ENCODE measurements around the gene DNAJC25.

Gene DNAJC25

GRCh38 chr9:111633389-111633736, 2.2 kb downstream of the DNAJC25 start:
- Histone ChIP-seq H3K4me1 (peaks cover 17% of the 10 kb centered on the region), H3K9me3 (no peaks in the 10 kb centered on the region), H3K27me3 (ENCODE audit: low read depth) (no peaks in the 10 kb centered on the region), H3K4me3 (no peak overlapping the region), H3K36me3 (replicated peaks) (no peaks in the 10 kb centered on the region)
- in situ Hi-C loops (cut with MboI; ENCODE audit: low sequenced_read_pairs) = no loop called here
- DNase-seq (ENCODE audit: low spot score in 2 of 2) = no peak

GRCh38 chr9:111634860-111635259, 3.7 kb downstream of the DNAJC25 start:
- no peaks in the 10 kb centered on the region for H3K27me3 ChIP-seq (ENCODE audit: low read depth)
- no peaks in the 10 kb centered on the region for H3K9me3 ChIP-seq
- H3K4me1 ChIP-seq = peaks cover 19% of the 10 kb centered on the region
- no peak for DNase-seq (ENCODE audit: low spot score in 2 of 2)
- in situ Hi-C loops (cut with MboI; ENCODE audit: low sequenced_read_pairs) = no loop called here
- H3K4me3 ChIP-seq = no peak overlapping the region
- no peaks in the 10 kb centered on the region for H3K36me3 ChIP-seq (replicated peaks)

- in situ Hi-C loops (cut with MboI; ENCODE audit: low sequenced_read_pairs) = no loop called here
- Histone ChIP-seq H3K36me3 (replicated peaks) (no peaks in the 10 kb centered on the region), H3K27me3 (ENCODE audit: low read depth) (no peaks in the 10 kb centered on the region), H3K4me3 (no peak overlapping the region), H3K4me1 (peaks cover 13% of the 10 kb centered on the region), H3K9me3 (no peaks in the 10 kb centered on the region)
- no peak for DNase-seq (ENCODE audit: low spot score in 2 of 2)
Measured at GRCh38 chr9:111637421-111637950, 6.4 kb downstream of the DNAJC25 start.

- in situ Hi-C loops (cut with MboI; ENCODE audit: low sequenced_read_pairs) = no loop called here
- DNase-seq (ENCODE audit: low spot score in 2 of 2) = no peak
- Histone ChIP-seq H3K36me3 (replicated peaks) (peaks cover 19% of the 10 kb centered on the region), H3K9me3 (no peaks in the 10 kb centered on the region), H3K4me1 (no peaks in the 10 kb centered on the region), H3K4me3 (no peak overlapping the region), H3K27me3 (ENCODE audit: low read depth) (no peaks in the 10 kb centered on the region)
Measured at GRCh38 chr9:111644195-111644772, 13.2 kb downstream of the DNAJC25 start.

GRCh38 chr9:111645806-111646205, 14.7 kb downstream of the DNAJC25 start:
- Histone ChIP-seq H3K4me1 (no peaks in the 10 kb centered on the region), H3K4me3 (no peak overlapping the region), H3K9me3 (no peaks in the 10 kb centered on the region), H3K27me3 (ENCODE audit: low read depth) (no peaks in the 10 kb centered on the region), H3K36me3 (replicated peaks) (peaks cover 25% of the 10 kb centered on the region)
- in situ Hi-C loops (cut with MboI; ENCODE audit: low sequenced_read_pairs) = no loop called here
- DNase-seq (ENCODE audit: low spot score in 2 of 2) = no peak

- H3K4me1 ChIP-seq = no peaks in the 10 kb centered on the region
- H3K9me3 ChIP-seq = no peaks in the 10 kb centered on the region
- in situ Hi-C loops (cut with MboI; ENCODE audit: low sequenced_read_pairs) = no loop called here
- DNase-seq (ENCODE audit: low spot score in 2 of 2) = no peak
- no peak overlapping the region for H3K4me3 ChIP-seq
- H3K27me3 ChIP-seq (ENCODE audit: low read depth) = no peaks in the 10 kb centered on the region
- H3K36me3 ChIP-seq (replicated peaks) = peaks cover 25% of the 10 kb centered on the region
Measured at GRCh38 chr9:111646417-111646816, 15.3 kb downstream of the DNAJC25 start.

GRCh38 chr9:111648066-111648465, 16.9 kb downstream of the DNAJC25 start:
- no peak overlapping the region for H3K4me3 ChIP-seq
- no peaks in the 10 kb centered on the region for H3K27me3 ChIP-seq (ENCODE audit: low read depth)
- no peak for DNase-seq (ENCODE audit: low spot score in 2 of 2)
- H3K9me3 ChIP-seq = no peaks in the 10 kb centered on the region
- no peaks in the 10 kb centered on the region for H3K4me1 ChIP-seq
- in situ Hi-C loops (cut with MboI; ENCODE audit: low sequenced_read_pairs) = no loop called here
- peaks cover 26% of the 10 kb centered on the region for H3K36me3 ChIP-seq (replicated peaks)

- in situ Hi-C loops (cut with MboI; ENCODE audit: low sequenced_read_pairs) = no loop called here
- peaks cover 29% of the 10 kb centered on the region for H3K36me3 ChIP-seq (replicated peaks)
Measured at GRCh38 chr9:111649016-111649415, 17.9 kb downstream of the DNAJC25 start.

GRCh38 chr9:111657051-111657450, 25.9 kb downstream of the DNAJC25 start:
- H3K9me3 ChIP-seq = no peaks in the 10 kb centered on the region
- no peak overlapping the region for H3K4me3 ChIP-seq
- peak; percentile 50 to 68 for DNase-seq (ENCODE audit: low spot score in 2 of 2)

More at GRCh38 chr9:111649016-111649415, 17.9 kb downstream of the DNAJC25 start:
- Histone ChIP-seq H3K4me1 (no peaks in the 10 kb centered on the region), H3K9me3 (no peaks in the 10 kb centered on the region), H3K27me3 (ENCODE audit: low read depth) (no peaks in the 10 kb centered on the region), H3K4me3 (no peak overlapping the region)
- no peak for DNase-seq (ENCODE audit: low spot score in 2 of 2)

GRCh38 chr9:111658943-111659342, 27.8 kb downstream of the DNAJC25 start:
- in situ Hi-C loops (cut with MboI; ENCODE audit: low sequenced_read_pairs) = no loop called here
- Histone ChIP-seq H3K4me1 (peaks cover 17% of the 10 kb centered on the region), H3K9me3 (no peaks in the 10 kb centered on the region), H3K4me3 (no peak overlapping the region), H3K36me3 (replicated peaks) (peaks cover 11% of the 10 kb centered on the region), H3K27me3 (ENCODE audit: low read depth) (no peaks in the 10 kb centered on the region)
- no peak for DNase-seq (ENCODE audit: low spot score in 2 of 2)

More at GRCh38 chr9:111657051-111657450, 25.9 kb downstream of the DNAJC25 start:
- Histone ChIP-seq H3K36me3 (replicated peaks) (peaks cover 21% of the 10 kb centered on the region), H3K4me1 (peaks cover 9% of the 10 kb centered on the region; the same call in 1 of the 2 replicates), H3K27me3 (ENCODE audit: low read depth) (no peaks in the 10 kb centered on the region)
- in situ Hi-C loops (cut with MboI; ENCODE audit: low sequenced_read_pairs) = no loop called here

- Histone ChIP-seq H3K4me1 (peaks cover 17% of the 10 kb centered on the region), H3K36me3 (replicated peaks) (peaks cover 3% of the 10 kb centered on the region), H3K27me3 (ENCODE audit: low read depth) (no peaks in the 10 kb centered on the region), H3K4me3 (no peak overlapping the region), H3K9me3 (no peaks in the 10 kb centered on the region)
- in situ Hi-C loops (cut with MboI; ENCODE audit: low sequenced_read_pairs) = no loop called here
- DNase-seq (ENCODE audit: low spot score in 2 of 2) = no peak
Measured at GRCh38 chr9:111659691-111660090, 28.6 kb downstream of the DNAJC25 start.

- no peaks in the 10 kb centered on the region for H3K27me3 ChIP-seq (ENCODE audit: low read depth)
- peak; percentile 25 to 71 for DNase-seq (ENCODE audit: low spot score in 2 of 2)
- peaks cover 3% of the 10 kb centered on the region for H3K36me3 ChIP-seq (replicated peaks)
- H3K4me1 ChIP-seq = peaks cover 17% of the 10 kb centered on the region
- H3K4me3 ChIP-seq = peak within 1 kb of the TSS; percentile 60
- in situ Hi-C loops (cut with MboI; ENCODE audit: low sequenced_read_pairs) = no loop called here
- no peaks in the 10 kb centered on the region for H3K9me3 ChIP-seq
Measured at GRCh38 chr9:111661150-111661801, 30.1 kb downstream of the DNAJC25 start, which contains the start of gene GNG10. TSS of gene GNG10 (plus strand) at chr9:111661605. CDS start at chr9:111661635, 30 bp downstream.

GRCh38 chr9:111661802-111662521, 30.8 kb downstream of the DNAJC25 start:
- Histone ChIP-seq H3K27me3 (ENCODE audit: low read depth) (no peaks in the 10 kb centered on the region), H3K36me3 (replicated peaks) (peaks cover 10% of the 10 kb centered on the region), H3K4me1 (peaks cover 12% of the 10 kb centered on the region), H3K9me3 (no peaks in the 10 kb centered on the region), H3K4me3 (peak overlapping the region; percentile 60)
- in situ Hi-C loops (cut with MboI; ENCODE audit: low sequenced_read_pairs) = no loop called here
- peak; percentile 6 to 35 for DNase-seq (ENCODE audit: low spot score in 2 of 2)
